Lower leg skin (tissue), 3 donors: ENCODE measurements around the gene KCNJ8.

Source experiments
- CTCF ChIP-seq, 3 donors: fragments of 450-650 bp; IDR thresholded peaks; one replicate each; pipeline ENCODE4 v1.5.1; 2016; ENCODE audit warnings: antibody characterized with exemption in 3 of 3, mild to moderate bottlenecking in 3 of 3, moderate library complexity in 2 of 3
- POLR2A ChIP-seq, 2 donors: fragments of 450-650 bp; IDR thresholded peaks; one replicate each; pipeline ENCODE4 v1.6.1; 2016 to 2017; ENCODE audit warnings: antibody characterized with exemption in 2 of 2, mild to moderate bottlenecking in 1 of 2, moderate library complexity in 1 of 2

- TF ChIP-seq CTCF (IDR thresholded peaks at IDR 0.05) (no peak), POLR2A (IDR thresholded peaks at IDR 0.05) (no peak)
These were observed 17.8 kb downstream of the KCNJ8 start for GRCh38 chr12:21756699-21757098.
